Measurements from ENCODE around the gene HDAC7.

DNA sequence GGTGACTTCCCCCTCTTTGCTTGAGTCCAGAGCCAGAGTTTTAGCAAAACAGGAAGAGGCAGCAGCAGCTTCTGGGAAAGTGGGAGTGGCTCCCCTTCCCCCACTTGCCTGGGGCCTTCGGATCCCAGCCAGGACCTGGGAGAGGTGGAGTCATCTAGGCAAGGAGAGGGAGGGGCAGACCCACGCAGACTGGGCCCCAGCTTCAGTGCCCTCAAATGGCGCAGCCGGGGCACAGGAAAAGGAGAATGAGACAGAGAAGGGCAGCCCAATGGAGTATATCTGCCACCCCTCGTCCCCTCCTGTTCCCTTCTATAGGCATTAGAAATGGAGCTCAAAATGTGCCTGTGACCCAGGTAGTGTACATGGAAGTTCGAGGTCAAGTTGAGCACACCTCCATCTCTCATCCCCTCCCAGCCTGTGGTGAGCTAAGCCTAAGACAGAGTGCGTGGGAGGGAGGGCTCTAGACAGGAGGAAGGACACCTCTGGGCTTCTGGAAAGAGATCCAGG is 9.3 kb upstream of the HDAC7 start:
- TF ChIP-seq POLR2A (IDR thresholded peaks at IDR 0.05; ENCODE audit: low read depth), result no peak
- TF ChIP-seq, protein P1, sequence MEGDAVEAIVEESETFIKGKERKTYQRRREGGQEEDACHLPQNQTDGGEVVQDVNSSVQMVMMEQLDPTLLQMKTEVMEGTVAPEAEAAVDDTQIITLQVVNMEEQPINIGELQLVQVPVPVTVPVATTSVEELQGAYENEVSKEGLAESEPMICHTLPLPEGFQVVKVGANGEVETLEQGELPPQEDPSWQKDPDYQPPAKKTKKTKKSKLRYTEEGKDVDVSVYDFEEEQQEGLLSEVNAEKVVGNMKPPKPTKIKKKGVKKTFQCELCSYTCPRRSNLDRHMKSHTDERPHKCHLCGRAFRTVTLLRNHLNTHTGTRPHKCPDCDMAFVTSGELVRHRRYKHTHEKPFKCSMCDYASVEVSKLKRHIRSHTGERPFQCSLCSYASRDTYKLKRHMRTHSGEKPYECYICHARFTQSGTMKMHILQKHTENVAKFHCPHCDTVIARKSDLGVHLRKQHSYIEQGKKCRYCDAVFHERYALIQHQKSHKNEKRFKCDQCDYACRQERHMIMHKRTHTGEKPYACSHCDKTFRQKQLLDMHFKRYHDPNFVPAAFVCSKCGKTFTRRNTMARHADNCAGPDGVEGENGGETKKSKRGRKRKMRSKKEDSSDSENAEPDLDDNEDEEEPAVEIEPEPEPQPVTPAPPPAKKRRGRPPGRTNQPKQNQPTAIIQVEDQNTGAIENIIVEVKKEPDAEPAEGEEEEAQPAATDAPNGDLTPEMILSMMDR (IDR thresholded peaks at IDR 0.05), result no peak

Data from esophagus muscularis mucosa (tissue), 3 donors.